ENCODE results near the gene RAB29.

DNA sequence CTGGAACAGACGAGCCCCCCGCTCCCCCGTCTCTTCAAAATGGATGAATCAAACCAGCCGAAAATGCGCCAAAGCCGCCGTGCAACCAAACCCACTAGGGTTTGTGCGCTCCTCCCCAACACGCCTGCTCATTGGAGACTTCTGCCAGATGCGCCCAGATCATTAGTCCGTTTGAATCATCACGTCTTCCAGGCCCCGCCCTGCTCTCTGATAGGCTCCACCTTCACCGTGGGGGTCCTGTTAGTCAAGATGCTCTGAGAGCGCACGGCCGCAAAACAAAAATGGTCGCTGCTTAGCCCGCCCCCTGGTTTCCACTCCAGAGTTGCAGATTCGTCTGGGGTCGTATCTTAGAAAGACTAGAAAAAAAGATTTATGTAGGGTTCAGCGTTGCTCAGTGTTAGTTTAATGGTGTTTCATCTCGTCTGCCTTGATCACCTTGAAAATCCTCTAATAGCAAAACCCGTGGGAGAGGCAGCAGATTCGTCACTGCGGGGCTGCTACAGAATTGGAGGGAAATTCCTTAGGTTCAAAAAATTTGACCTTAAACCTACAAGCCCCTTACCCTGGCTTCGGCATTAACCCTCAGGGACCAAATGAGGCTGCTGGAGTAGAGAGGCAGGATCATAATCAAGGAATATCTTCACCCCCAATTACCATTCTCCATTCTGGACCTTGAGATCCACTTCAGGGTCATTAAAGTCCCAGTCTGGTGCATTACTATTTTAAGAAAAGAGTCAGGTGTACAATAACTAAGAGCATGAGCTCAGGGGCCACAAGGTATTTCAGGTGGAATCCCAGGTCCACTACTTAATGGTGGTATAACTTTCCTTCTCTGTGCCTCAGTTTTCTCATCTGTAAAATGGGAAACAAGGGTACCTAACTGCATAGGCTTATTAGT is 24.9 kb downstream of the RAB29 start, which contains the start of gene NUCKS1:
- peak in 1 of 2 donors; percentile 58 for TF ChIP-seq POLR2A (IDR thresholded peaks at IDR 0.05)
- TF ChIP-seq, protein P1, sequence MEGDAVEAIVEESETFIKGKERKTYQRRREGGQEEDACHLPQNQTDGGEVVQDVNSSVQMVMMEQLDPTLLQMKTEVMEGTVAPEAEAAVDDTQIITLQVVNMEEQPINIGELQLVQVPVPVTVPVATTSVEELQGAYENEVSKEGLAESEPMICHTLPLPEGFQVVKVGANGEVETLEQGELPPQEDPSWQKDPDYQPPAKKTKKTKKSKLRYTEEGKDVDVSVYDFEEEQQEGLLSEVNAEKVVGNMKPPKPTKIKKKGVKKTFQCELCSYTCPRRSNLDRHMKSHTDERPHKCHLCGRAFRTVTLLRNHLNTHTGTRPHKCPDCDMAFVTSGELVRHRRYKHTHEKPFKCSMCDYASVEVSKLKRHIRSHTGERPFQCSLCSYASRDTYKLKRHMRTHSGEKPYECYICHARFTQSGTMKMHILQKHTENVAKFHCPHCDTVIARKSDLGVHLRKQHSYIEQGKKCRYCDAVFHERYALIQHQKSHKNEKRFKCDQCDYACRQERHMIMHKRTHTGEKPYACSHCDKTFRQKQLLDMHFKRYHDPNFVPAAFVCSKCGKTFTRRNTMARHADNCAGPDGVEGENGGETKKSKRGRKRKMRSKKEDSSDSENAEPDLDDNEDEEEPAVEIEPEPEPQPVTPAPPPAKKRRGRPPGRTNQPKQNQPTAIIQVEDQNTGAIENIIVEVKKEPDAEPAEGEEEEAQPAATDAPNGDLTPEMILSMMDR (IDR thresholded peaks at IDR 0.05), result peak in 8 of 12 donors; percentile 32 to 75 (median 41)

All from heart left ventricle (tissue), 13 donors.